Right atrium auricular region (tissue), 2 donors: ENCODE results near the gene CPEB4. TPM values are rescaled to one million over a fixed set of nuclear protein-coding genes. Genes with fewer than 3 reads are reported as not detected.

Source experiments
- DNase-seq: peaks from one replicate; pipeline ENCODE4 v3.0.0-alpha.2; 2019; ENCODE audit warnings: low spot score
- H3K27ac ChIP-seq, 2 donors: fragments of 200-600 bp; sonication (generic); 1 replicate in 1 of 2; 2 replicates in 1 of 2; pipeline ENCODE4 v1.5.1; 2016 to 2019
- H3K27me3 ChIP-seq, 2 donors: fragments of 200-600 bp; sonication (generic); one replicate each; pipeline versions ENCODE4 v1.5.1 to v1.6.0; 2017 to 2019
- H3K36me3 ChIP-seq: fragments of 200-600 bp; sonication (generic); one replicate; pipeline ENCODE4 v1.5.1; 2016
- H3K4me1 ChIP-seq, 2 donors: fragments of 200-600 bp; sonication (generic); one replicate each; pipeline versions ENCODE4 v1.5.1 to v1.6.0; 2017 to 2019
- H3K4me3 ChIP-seq, 2 donors: fragments of 200-600 bp; sonication (generic); 1 replicate in 1 of 2; 2 replicates in 1 of 2; pipeline ENCODE4 v1.5.1; 2017 to 2019; ENCODE audit warnings: mild to moderate bottlenecking in 1 of 2, moderate library complexity in 1 of 2
- H3K9me3 ChIP-seq, 2 donors: fragments of 200-600 bp; sonication (generic); one replicate each; pipeline ENCODE4 v1.5.1; 2019
- total RNA-seq, 2 donors: library from RNA; depleted of rRNA; stranded (reverse); fragments of >200 nt; gene quantifications; one replicate each; pipeline ENCODE4 v1.1.0, GENCODE V29; 2016
- TF ChIP-seq, protein P1 (sequence below), 2 donors: fragments of 200-600 bp; sonication (generic); IDR thresholded peaks; one replicate each; pipeline ENCODE4 v1.5.1; 2019; ENCODE audit warnings: antibody characterized with exemption in 2 of 2

Gene CPEB4
- total RNA-seq, 2 donors from 2014 or later: 79.5 to 127 TPM

DNA sequence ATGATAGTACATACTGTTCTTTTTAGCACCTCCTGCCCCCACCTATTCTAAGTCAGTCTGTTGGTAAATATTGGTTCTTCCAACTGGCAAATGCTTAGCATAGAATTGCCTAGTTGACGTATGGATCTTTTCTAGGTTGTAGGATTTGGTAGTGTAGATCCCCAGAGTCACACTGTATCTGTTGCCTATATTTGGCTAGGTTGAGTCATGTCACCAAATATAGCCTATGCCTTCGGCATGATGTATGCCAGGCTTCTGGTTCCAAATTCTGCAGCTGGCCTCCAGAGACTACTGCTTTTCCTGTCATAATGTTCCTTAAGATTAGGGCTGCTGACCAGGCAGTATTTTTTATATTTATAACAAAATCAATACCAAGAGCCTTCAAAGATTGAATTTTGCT, 38.2 kb downstream of the CPEB4 start:
- peak overlapping the region; percentile 81 to 86 for H3K27ac ChIP-seq
- no peaks in the 10 kb centered on the region for H3K27me3 ChIP-seq
- H3K4me3 ChIP-seq: no peak overlapping the region
- H3K36me3 ChIP-seq: peaks cover 15% of the 10 kb centered on the region
- H3K4me1 ChIP-seq: peaks cover 0 to 74% of the 10 kb centered on the region in 2 donors
- TF ChIP-seq, protein P1, sequence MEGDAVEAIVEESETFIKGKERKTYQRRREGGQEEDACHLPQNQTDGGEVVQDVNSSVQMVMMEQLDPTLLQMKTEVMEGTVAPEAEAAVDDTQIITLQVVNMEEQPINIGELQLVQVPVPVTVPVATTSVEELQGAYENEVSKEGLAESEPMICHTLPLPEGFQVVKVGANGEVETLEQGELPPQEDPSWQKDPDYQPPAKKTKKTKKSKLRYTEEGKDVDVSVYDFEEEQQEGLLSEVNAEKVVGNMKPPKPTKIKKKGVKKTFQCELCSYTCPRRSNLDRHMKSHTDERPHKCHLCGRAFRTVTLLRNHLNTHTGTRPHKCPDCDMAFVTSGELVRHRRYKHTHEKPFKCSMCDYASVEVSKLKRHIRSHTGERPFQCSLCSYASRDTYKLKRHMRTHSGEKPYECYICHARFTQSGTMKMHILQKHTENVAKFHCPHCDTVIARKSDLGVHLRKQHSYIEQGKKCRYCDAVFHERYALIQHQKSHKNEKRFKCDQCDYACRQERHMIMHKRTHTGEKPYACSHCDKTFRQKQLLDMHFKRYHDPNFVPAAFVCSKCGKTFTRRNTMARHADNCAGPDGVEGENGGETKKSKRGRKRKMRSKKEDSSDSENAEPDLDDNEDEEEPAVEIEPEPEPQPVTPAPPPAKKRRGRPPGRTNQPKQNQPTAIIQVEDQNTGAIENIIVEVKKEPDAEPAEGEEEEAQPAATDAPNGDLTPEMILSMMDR (IDR thresholded peaks at IDR 0.05): no peak
- no peaks in the 10 kb centered on the region for H3K9me3 ChIP-seq
- DNase-seq: no peak

DNA sequence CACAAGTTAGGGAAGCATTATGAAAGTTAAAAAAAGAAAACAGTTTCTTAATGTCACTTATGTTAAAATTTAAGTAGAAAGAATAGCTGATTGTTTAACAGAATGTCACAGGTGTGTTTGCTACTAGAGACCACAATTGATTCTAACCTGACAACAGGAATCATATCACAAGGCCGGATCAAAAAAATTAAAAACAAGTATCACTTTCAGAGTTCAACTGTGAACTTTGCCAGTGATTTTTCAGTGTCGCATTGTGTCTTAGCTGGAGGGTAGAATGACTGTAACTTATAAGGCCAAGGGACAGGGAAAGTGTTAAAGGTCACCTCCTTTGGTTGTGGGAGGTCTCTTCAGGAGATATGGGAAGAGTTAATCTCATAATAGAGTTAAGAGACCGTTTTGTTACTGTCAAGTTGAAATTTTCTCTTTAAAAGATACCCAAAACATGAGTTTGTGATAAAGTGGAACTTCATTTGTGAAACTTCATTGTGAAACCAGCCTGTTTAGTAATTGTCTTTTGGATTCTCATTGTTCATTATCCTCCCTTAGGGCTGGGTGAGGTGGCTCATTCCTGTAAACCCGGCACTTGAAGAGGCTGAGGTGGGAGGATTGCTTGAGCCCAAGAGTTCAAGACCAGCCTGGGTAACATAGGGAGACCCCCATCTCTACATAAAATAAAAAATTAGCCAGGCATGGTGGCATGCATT, 40.9 kb downstream of the CPEB4 start:
- H3K36me3 ChIP-seq: peaks cover 15% of the 10 kb centered on the region
- H3K4me3 ChIP-seq: no peak overlapping the region
- DNase-seq: no peak
- H3K27ac ChIP-seq: peak overlapping the region in 1 of 2 donors; percentile 81
- TF ChIP-seq, protein P1 (IDR thresholded peaks at IDR 0.05): no peak
- H3K4me1 ChIP-seq: peaks cover 0 to 53% of the 10 kb centered on the region in 2 donors
- H3K9me3 ChIP-seq: no peaks in the 10 kb centered on the region
- no peaks in the 10 kb centered on the region for H3K27me3 ChIP-seq

DNA sequence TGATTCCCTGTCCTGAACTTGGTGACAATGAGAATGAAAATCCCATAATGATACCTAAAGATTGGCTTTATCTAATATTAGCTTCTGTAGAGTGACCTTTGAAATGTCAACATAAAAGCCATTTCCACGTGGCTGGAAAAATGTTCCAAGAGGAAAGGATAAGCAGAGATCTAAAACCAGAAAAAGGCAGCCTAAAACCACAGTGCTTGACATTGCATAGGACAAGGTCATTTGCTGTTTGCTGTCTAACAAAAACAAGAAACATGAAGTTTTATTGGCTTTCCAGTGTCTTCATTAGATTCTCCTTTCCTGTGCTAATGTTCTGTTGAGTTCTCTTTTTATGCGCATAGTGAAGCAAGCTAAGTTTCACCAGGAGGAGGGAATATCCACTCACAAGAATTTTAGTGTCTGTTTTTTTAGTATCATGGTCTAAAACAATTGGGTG, 44.6 kb downstream of the CPEB4 start:
- TF ChIP-seq, protein P1 (IDR thresholded peaks at IDR 0.05): no peak
- Histone ChIP-seq H3K4me3 (no peak overlapping the region), H3K27me3 (no peaks in the 10 kb centered on the region), H3K36me3 (peaks cover 9% of the 10 kb centered on the region), H3K27ac (peak overlapping the region in 1 of 2 donors; percentile 9), H3K9me3 (no peaks in the 10 kb centered on the region), H3K4me1 (peaks cover 0 to 23% of the 10 kb centered on the region in 2 donors)
- no peak for DNase-seq

GRCh38 chr5:173933901-173934300, 45.8 kb downstream of the CPEB4 start:
- no peak overlapping the region for H3K4me3 ChIP-seq
- H3K36me3 ChIP-seq: no peaks in the 10 kb centered on the region
- H3K27ac ChIP-seq: no peak overlapping the region
- H3K9me3 ChIP-seq: no peaks in the 10 kb centered on the region
- DNase-seq: no peak
- TF ChIP-seq, protein P1 (IDR thresholded peaks at IDR 0.05): no peak
- no peaks in the 10 kb centered on the region for H3K27me3 ChIP-seq
- H3K4me1 ChIP-seq: peaks cover 0 to 15% of the 10 kb centered on the region in 2 donors

- TF ChIP-seq, protein P1 (IDR thresholded peaks at IDR 0.05): no peak
- no peak for DNase-seq
- Histone ChIP-seq H3K4me1 (peaks cover 0 to 12% of the 10 kb centered on the region in 2 donors), H3K4me3 (no peak overlapping the region), H3K36me3 (no peaks in the 10 kb centered on the region), H3K9me3 (no peaks in the 10 kb centered on the region), H3K27me3 (no peaks in the 10 kb centered on the region), H3K27ac (no peak overlapping the region)
Measured at GRCh38 chr5:173935396-173935795, 47.2 kb downstream of the CPEB4 start.
